GM12878 (cell line): ENCODE data around the gene ACSF3. TPM values are rescaled to one million over a fixed set of nuclear protein-coding genes. Genes with fewer than 3 reads are reported as not detected.

Experiments used
- ATAC-seq: fragments of 200-7000 bp; cut with Tn5 transposase; 3 replicates; pipeline ENCODE4 v1.9.1; 2020; ENCODE audit warnings: mild to moderate bottlenecking, moderate library complexity
- BruUV-seq: library from RNA; stranded (reverse); fragments of 400-500 nt; replicated peaks from 2 replicates; lab custom pipeline; 2021; lab: Mats Ljungman, UMichigan
- CTCF ChIA-PET: fragments of 300-600 bp; sonication (Branson Sonifier 250); formaldehyde crosslinking; extraction: SDS; loops from one replicate; lab custom pipeline; 2021; ENCODE audit warnings: inconsistent platforms; lab: Yijun Ruan, JAX
- POLR2A ChIA-PET: fragments of 350-600 bp; formaldehyde crosslinking; extraction: SDS; loops from one replicate; lab custom pipeline; 2021; ENCODE audit warnings: inconsistent platforms; lab: Charles Lee
- RAD21 ChIA-PET: fragments of 300-600 bp; sonication (Branson Sonifier 250); formaldehyde crosslinking; loops from one replicate; lab custom pipeline; 2023; ENCODE audit warnings: antibody characterized with exemption; ENCODE audit not compliant: unreplicated experiment; lab: Charles Lee
- SMC1A ChIA-PET: fragments of 300-600 bp; sonication (Branson Sonifier 250); formaldehyde crosslinking; loops from one replicate; lab custom pipeline; 2023; ENCODE audit not compliant: unreplicated experiment, uncharacterized antibody; lab: Charles Lee
- DNase-seq: peaks from one replicate; pipeline ENCODE4 v3.0.0-alpha.2; 2011; ENCODE audit warnings: low read depth, low spot score
- FAIRE-seq: peaks from 3 replicates; lab custom pipeline; 2011; peaks lifted over from hg19 to GRCh38; lab: Jason Lieb, UNC
- H2AFZ ChIP-seq: 2 replicates; pipeline ENCODE4 v1.6.0; 2011; ENCODE audit warnings: low read depth, low read length, control low read depth; ENCODE audit not compliant: control insufficient read depth
- H3K27ac ChIP-seq: 2 replicates; pipeline ENCODE4 v1.5.1; 2011; ENCODE audit warnings: control low read depth; ENCODE audit not compliant: control insufficient read depth, insufficient read depth
- H3K27me3 ChIP-seq, 2 experiments: replicated peaks in 1 of 2; 2 replicates each; pipeline versions ENCODE4 v1.6.0 to v1.6.1; 2011; ENCODE audit warnings: low read length in 1 of 2; ENCODE audit not compliant: control insufficient read depth in 2 of 2, insufficient read depth in 2 of 2
- H3K36me3 ChIP-seq, 2 experiments: 2 replicates each; pipeline ENCODE4 v1.5.1; 2011; ENCODE audit warnings: low read length in 1 of 2; ENCODE audit not compliant: control insufficient read depth in 2 of 2, insufficient read depth in 2 of 2
- H3K4me1 ChIP-seq: 2 replicates; pipeline ENCODE4 v1.6.1; 2011; ENCODE audit warnings: mild to moderate bottlenecking, low read length, moderate library complexity, mixed read lengths; ENCODE audit not compliant: control insufficient read depth, insufficient read depth
- H3K4me2 ChIP-seq: 2 replicates; pipeline ENCODE4 v1.6.0; 2011; ENCODE audit warnings: control low read depth; ENCODE audit not compliant: control insufficient read depth, insufficient read depth
- H3K4me3 ChIP-seq: fragments of 200-600 bp; sonication (generic); 2 replicates; pipeline ENCODE4 v1.5.1; 2016
- H3K79me2 ChIP-seq: 2 replicates; pipeline ENCODE4 v1.6.0; 2011; ENCODE audit warnings: low read length; ENCODE audit not compliant: control insufficient read depth, insufficient read depth
- H3K9ac ChIP-seq: 2 replicates; pipeline ENCODE4 v1.8.0; 2011; ENCODE audit warnings: low read length, control low read depth, mixed read lengths; ENCODE audit not compliant: control insufficient read depth, insufficient read depth
- H3K9me3 ChIP-seq: replicated peaks from 3 replicates; pipeline ENCODE4 v1.5.1; 2011; ENCODE audit warnings: mild to moderate bottlenecking, low read length; ENCODE audit not compliant: control insufficient read depth, insufficient read depth
- H4K20me1 ChIP-seq: 2 replicates; pipeline ENCODE4 v1.6.0; 2011; ENCODE audit not compliant: control insufficient read depth, insufficient read depth
- BCL11A ChIP-seq: IDR thresholded peaks from 2 replicates; pipeline ENCODE4 v1.6.1; 2011; ENCODE audit warnings: low read depth, low read length
- CHD2 ChIP-seq: IDR thresholded peaks from 2 replicates; pipeline ENCODE4 v1.6.1; 2011; ENCODE audit warnings: low read depth, low read length, improper control_type of control experiment, borderline replicate concordance
- EED ChIP-seq: sonication (generic); IDR thresholded peaks from 2 replicates; pipeline ENCODE4 v1.6.1; 2016; ENCODE audit warnings: antibody characterized with exemption, low read depth
- HDAC6 ChIP-seq: fragments of 200-600 bp; sonication (generic); IDR thresholded peaks from one replicate; pipeline ENCODE4 v1.8.0; 2017; ENCODE audit warnings: antibody characterized with exemption; ENCODE audit not compliant: unreplicated experiment
- KDM1A ChIP-seq: fragments of 200-600 bp; sonication (generic); IDR thresholded peaks from 2 replicates; pipeline ENCODE4 v1.6.1; 2016; ENCODE audit warnings: borderline replicate concordance
- LARP7 ChIP-seq: fragments of 450-650 bp; IDR thresholded peaks from 2 replicates; pipeline ENCODE4 v1.6.1; 2017; ENCODE audit warnings: mild to moderate bottlenecking
- RB1 ChIP-seq: fragments of 450-650 bp; formaldehyde crosslinking; IDR thresholded peaks from 2 replicates; pipeline ENCODE4 v1.6.1; 2017; ENCODE audit warnings: mild to moderate bottlenecking, borderline replicate concordance
- TCF12 ChIP-seq: IDR thresholded peaks from 2 replicates; pipeline ENCODE4 v1.6.1; 2011; ENCODE audit warnings: low read depth, mild to moderate bottlenecking, low read length
- TCF7 ChIP-seq: IDR thresholded peaks from 2 replicates; pipeline ENCODE4 v1.6.1; 2014; ENCODE audit warnings: antibody characterized with exemption, borderline replicate concordance
- WGBS: methylation state at CpG from one replicate; pipeline ENCODE4 v1.1.6; 2016; ENCODE audit warnings: low lambda C conversion rate; ENCODE audit not compliant: insufficient replicate concordance, insufficient coverage; ENCODE audit errors: missing lambda C conversion rate; 5-methylcytosine and 5-hydroxymethylcytosine counted together
- in situ Hi-C: fragments of 300-500 bp; cut with MboI; formaldehyde crosslinking; loops from 9 replicates; pipeline ENCODE4 v1.14.3; 2018; ENCODE audit warnings: mixed read lengths
- intact Hi-C: fragments of 100-400 bp; cut with micrococcal nuclease; formaldehyde crosslinking; loops from one replicate; pipeline ENCODE4 v1.14.2; 2022; ENCODE audit not compliant: unreplicated experiment
- polyA plus RNA-seq, 11 experiments: library from polyadenylated mRNA; depleted of rRNA in 4 of 11; unstranded in 6 of 11; stranded (reverse) in 5 of 11; fragments of >200 nt; fragmentation: Nextera tagmentation in 4 of 11; fragmentation: Illumina TruSeq in 1 of 11; extraction: Ambion mirVana in 4 of 11; extraction: Trizol in 1 of 11; gene quantifications; 1 replicate in 1 of 11; 2 replicates in 10 of 11; pipeline versions ENCODE4 v1.2.1 to v1.2.3, GENCODE V29; 2011 to 2016; ENCODE audit warnings: inconsistent platforms in 2 of 11, missing spikeins in 2 of 11, low read depth in 1 of 11
- total RNA-seq, 4 experiments: library from RNA; depleted of rRNA in 3 of 4; stranded (reverse); fragments of >200 nt in 3 of 4; fragmentation: Illumina TruSeq in 1 of 4; extraction: Trizol in 1 of 4; gene quantifications; 2 replicates each; pipeline versions ENCODE4 v1.2.1 to v1.2.3, GENCODE V29; 2013 to 2021
- TF ChIP-seq, protein P1 (sequence below): fragments of 450-650 bp; IDR thresholded peaks from 2 replicates; pipeline ENCODE4 v1.6.1; 2017; ENCODE audit warnings: antibody characterized with exemption, mild to moderate bottlenecking, moderate library complexity
- TF ChIP-seq, protein P2 (sequence below): fragments of 450-650 bp; IDR thresholded peaks from 2 replicates; pipeline ENCODE4 v1.6.1; 2016; ENCODE audit warnings: mild to moderate bottlenecking

ACSF3 gene
- total and polyA plus RNA-seq, 10 of the 15 experiments (the other 5 are each of a cell fraction or from before 2014, with no cell fraction given) = 1.0 to 44.4 (median 25.8) TPM

DNA sequence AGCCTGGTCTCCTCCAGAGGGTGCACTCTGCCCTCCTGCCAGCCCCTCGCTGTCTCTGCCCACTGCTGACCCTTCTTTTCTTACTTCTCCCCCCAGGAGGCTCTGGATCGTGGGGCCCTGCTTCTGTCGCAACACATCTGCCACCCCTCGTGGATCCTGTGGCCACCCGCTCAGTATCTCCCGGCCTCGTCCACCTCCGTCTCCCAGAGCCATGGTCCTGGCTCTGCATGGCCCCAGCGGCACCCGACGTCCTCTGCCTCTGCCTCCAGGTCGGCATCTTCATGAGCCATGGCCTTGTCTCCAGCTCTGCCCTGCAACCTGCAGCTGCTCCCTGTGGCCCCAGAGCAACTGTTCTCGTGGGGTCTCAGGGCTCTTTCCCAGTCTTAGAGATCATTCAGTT is 12.1 kb upstream of the ACSF3 start:
- 53% methylated on average over 13 of the region's 13 CpGs for WGBS
- ATAC-seq (no peak), FAIRE-seq (no peak)

More for the DNA sequence above, 12.1 kb upstream of the ACSF3 start:
- in situ Hi-C loops = no loop called here
- H3K79me2 ChIP-seq = no peaks in the 10 kb centered on the region
- H2AFZ ChIP-seq = no peak overlapping the region
- TF ChIP-seq KDM1A = no peak
- TF ChIP-seq LARP7 = no peak
- TF ChIP-seq TCF7 = no peak
- TF ChIP-seq, protein P1, sequence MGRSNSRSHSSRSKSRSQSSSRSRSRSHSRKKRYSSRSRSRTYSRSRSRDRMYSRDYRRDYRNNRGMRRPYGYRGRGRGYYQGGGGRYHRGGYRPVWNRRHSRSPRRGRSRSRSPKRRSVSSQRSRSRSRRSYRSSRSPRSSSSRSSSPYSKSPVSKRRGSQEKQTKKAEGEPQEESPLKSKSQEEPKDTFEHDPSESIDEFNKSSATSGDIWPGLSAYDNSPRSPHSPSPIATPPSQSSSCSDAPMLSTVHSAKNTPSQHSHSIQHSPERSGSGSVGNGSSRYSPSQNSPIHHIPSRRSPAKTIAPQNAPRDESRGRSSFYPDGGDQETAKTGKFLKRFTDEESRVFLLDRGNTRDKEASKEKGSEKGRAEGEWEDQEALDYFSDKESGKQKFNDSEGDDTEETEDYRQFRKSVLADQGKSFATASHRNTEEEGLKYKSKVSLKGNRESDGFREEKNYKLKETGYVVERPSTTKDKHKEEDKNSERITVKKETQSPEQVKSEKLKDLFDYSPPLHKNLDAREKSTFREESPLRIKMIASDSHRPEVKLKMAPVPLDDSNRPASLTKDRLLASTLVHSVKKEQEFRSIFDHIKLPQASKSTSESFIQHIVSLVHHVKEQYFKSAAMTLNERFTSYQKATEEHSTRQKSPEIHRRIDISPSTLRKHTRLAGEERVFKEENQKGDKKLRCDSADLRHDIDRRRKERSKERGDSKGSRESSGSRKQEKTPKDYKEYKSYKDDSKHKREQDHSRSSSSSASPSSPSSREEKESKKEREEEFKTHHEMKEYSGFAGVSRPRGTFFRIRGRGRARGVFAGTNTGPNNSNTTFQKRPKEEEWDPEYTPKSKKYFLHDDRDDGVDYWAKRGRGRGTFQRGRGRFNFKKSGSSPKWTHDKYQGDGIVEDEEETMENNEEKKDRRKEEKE = no peak
- no peak for TF ChIP-seq HDAC6
- no peak for TF ChIP-seq EED
- no peak for TF ChIP-seq RB1
- no peak for TF ChIP-seq BCL11A
- no peak for TF ChIP-seq CHD2
- no peak for TF ChIP-seq TCF12
- TF ChIP-seq, protein P2, sequence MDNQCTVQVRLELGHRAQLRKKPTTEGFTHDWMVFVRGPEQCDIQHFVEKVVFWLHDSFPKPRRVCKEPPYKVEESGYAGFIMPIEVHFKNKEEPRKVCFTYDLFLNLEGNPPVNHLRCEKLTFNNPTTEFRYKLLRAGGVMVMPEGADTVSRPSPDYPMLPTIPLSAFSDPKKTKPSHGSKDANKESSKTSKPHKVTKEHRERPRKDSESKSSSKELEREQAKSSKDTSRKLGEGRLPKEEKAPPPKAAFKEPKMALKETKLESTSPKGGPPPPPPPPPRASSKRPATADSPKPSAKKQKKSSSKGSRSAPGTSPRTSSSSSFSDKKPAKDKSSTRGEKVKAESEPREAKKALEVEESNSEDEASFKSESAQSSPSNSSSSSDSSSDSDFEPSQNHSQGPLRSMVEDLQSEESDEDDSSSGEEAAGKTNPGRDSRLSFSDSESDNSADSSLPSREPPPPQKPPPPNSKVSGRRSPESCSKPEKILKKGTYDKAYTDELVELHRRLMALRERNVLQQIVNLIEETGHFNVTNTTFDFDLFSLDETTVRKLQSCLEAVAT = no peak
- TF ChIP-seq, all 136 proteins: peak for 0
- intact Hi-C loops = no loop called here
- no peak for DNase-seq
- H3K27me3 ChIP-seq = no peaks in the 10 kb centered on the region; a peak in 1 of 4 replicates
- RAD21 ChIA-PET = no interaction called here
- no peaks in the 10 kb centered on the region for H4K20me1 ChIP-seq
- H3K9me3 ChIP-seq = no peaks in the 10 kb centered on the region; the same call in 2 of the 3 replicates
- SMC1A ChIA-PET = no interaction called here
- no TSS peak for BruUV-seq
- H3K4me1 ChIP-seq = no peaks in the 10 kb centered on the region
- no peaks in the 10 kb centered on the region for H3K36me3 ChIP-seq
- no peak overlapping the region for H3K4me2 ChIP-seq
- no peak overlapping the region for H3K27ac ChIP-seq
- H3K4me3 ChIP-seq = no peak overlapping the region
- POLR2A ChIA-PET = no interaction called here
- no peak overlapping the region for H3K9ac ChIP-seq
- CTCF ChIA-PET = no interaction called here
